GM20000 (cell line): ENCODE measurements around the gene TLE5.

Experiments used
- DNase-seq: peaks from one replicate; pipeline ENCODE4 v3.0.0; 2012; ENCODE audit warnings: low spot score
- CTCF ChIP-seq: IDR thresholded peaks from 2 replicates; pipeline ENCODE4 v1.5.1; 2012; ENCODE audit warnings: mild to moderate bottlenecking, control low read depth; ENCODE audit errors: extremely low read depth, missing control alignments

Gene TLE5

DNA sequence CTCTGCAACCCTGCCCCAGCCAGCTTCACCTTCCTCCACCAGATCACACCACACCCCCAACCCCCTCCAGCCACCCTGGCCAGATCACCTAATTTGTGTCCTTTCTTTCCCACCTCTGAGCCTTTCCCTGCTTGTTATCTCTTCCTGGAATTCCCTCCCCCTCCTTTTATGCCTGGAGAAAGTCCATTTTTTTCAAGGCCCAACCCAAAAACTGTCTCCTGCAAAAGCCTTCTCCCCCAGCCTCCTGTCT is 28.0 kb downstream of the TLE5 start:
- no peak for TF ChIP-seq CTCF
- DNase-seq = no peak

DNA sequence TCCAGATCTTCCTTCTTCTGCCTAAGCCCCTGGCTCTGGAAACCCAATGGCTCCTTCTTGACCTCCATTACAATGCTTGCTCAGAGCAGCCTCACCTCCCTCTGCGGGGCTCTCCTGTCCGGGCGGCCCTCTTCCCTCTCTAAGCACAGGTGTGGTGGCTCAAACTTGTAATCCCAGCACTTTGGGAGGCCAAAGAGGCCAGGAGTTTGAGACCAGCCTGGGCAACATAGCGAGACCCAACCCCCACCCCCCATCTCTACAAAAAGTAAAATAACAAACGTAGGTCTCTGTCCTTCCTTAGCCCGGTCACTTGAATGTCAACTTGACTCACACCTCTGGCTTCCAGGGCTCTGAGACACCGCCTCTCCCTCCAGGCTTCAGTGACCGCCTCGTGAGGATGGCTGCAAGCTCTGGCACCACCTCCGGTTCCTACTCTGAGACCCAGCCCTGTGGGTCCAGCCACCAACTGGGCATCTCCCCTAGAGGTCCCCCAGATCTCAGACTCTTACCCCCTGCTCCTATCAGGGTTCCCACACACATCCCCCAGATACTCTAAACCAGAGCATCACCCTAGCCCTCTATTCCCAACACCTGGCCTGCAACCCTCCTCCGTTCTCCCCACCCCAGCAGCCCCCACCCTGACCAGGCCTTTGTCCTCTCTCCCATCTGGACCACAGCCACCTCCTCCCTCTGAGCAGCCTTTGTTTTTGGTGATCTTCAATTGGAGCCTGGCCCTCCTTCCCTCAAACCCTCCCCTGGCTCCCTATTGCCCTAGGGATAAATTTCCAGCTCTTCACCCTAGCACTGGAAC is 28.5 kb downstream of the TLE5 start:
- no peak for DNase-seq
- no peak for TF ChIP-seq CTCF

- no peak for TF ChIP-seq CTCF
- DNase-seq = no peak
Measured at GRCh38 chr19:3031607-3031867, 30.8 kb downstream of the TLE5 start.

DNA sequence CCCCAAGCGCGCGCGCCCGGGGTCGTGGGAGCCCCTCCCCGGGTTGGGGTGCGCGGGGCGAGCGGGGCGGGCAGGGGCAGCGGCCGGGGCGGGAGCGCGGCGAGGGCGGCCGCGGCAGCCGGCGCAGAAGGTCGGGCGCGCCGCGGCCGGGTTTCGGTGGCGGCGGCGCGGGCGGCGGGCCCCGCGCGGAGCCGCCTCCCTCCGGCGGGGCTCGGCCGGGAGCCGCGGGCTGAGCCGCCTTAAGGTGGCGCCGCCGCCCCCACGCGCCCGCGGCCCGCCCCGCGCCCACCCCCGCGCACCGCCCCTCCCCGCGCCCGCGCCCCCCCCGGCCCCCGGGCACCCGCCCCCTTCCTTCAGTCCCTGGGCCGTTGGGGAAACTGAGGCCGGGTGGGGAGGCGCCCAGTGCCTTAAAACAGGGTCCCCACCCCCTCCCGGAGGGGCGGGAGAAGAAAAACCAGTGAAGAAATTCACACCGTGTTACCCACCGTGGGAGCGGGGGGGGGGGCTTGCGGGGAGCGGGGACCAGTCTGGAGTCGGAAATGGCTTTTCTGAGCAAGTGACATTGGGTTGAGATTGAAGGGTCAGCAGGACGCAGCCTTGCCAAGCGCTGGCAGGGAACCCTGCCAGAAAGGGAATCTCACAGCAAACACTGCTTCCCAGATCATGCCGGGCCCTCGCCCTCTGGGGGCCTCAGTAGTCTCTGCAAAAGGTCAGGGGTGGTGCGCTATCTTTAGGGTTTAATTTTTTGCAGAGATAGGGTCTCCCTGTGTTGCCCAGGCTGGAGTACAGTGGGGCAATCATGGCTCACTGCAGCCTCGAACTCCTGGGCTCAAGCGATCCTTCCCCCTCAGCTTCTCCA is 33.0 kb downstream of the TLE5 start, which contains the start of gene TLE2:
Gene TLE2 (minus strand): TSS at position 216 of the 859 bp plus-strand sequence. CDS start 376 bp downstream, outside the sequence.
- no peak for TF ChIP-seq CTCF

GRCh38 chr19:3028305-3029064 is 33.8 kb downstream of the TLE5 start:
- no peak for DNase-seq
- no peak for TF ChIP-seq CTCF

More for the DNA sequence above, 33.0 kb downstream of the TLE5 start, which contains the start of gene TLE2:
- peak; percentile 84 for DNase-seq

DNA sequence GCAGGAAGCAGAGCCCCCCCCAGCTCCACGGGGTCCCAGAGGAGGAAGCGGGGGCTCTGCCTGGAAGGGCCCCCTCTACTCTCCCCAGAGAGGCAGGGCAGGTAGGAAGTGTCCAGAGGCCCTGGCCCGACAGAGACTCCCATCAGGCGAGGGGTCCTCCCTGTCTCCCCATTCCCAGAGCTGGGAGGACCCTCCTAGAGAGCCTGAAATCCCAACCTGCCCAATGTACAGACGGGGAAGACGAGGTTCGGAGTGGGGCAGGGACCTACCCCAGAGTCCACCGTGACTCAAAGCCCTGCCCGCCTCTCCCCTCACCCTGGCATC is 34.4 kb downstream of the TLE5 start:
- no peak for DNase-seq
- TF ChIP-seq CTCF = no peak

DNA sequence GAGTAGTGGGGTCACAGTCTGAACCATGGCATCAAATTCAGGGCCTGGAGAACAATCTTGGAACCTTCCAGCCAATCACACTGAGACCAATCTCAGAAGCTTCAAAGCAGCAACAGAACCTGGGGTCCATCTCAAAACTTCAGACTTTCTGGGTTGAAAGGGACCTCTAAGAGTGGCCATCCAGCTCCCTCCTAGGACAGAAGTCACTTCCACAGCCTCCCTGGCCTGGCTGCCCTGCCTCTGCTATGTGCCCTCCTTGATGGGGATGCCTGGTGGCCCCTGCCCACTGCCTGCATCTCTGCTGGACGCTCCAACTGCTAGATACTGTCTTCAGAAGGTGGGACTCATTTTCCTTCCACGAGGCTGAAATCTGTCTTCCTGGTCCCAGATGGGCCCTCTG is 35.0 kb downstream of the TLE5 start:
- no peak for TF ChIP-seq CTCF
- no peak for DNase-seq
